ENCODE results near the gene FRMD4B.

The FRMD4B gene

GRCh38 chr3:69328963-69329302, 57.0 kb downstream of the FRMD4B start:
- H2AFZ ChIP-seq (ENCODE audit: low read depth, low read length) = peak overlapping the region; percentile 63
- H3K36me3 ChIP-seq (ENCODE audit: insufficient read depth, low read length) = peaks cover 2% of the 10 kb centered on the region; the same call in 1 of the 2 replicates
- no peaks in the 10 kb centered on the region for H3K27me3 ChIP-seq (ENCODE audit: insufficient read depth, low read length, poor library complexity)
- no peak for DNase-seq
- H3K4me2 ChIP-seq (ENCODE audit: insufficient read depth, low read length) = peak overlapping the region; percentile 58
- peak overlapping the region; percentile 93 for H3K27ac ChIP-seq (ENCODE audit: low read length)
- TF ChIP-seq CTCF (IDR thresholded peaks at IDR 0.05; ENCODE audit: borderline replicate concordance, extremely low read depth, low read length, poor library complexity, severe bottlenecking) (no peak), EZH2 (IDR thresholded peaks at IDR 0.05; ENCODE audit: borderline replicate concordance, low read depth, low read length, severe bottlenecking) (no peak)
- peak overlapping the region; percentile 63 for H3K9ac ChIP-seq (ENCODE audit: low read depth, low read length)
- ATAC-seq (ENCODE audit: insufficient read depth, low read depth) = no peak
- H4K20me1 ChIP-seq (ENCODE audit: insufficient read depth, low read length) = no peaks in the 10 kb centered on the region
- H3K4me1 ChIP-seq (ENCODE audit: insufficient read depth, low read length) = peaks cover 63% of the 10 kb centered on the region
- H3K79me2 ChIP-seq (ENCODE audit: insufficient read depth, low read length) = peaks cover 81% of the 10 kb centered on the region
- H3K9me3 ChIP-seq (ENCODE audit: insufficient read depth, low read length, severe bottlenecking) = no peaks in the 10 kb centered on the region
- H3K4me3 ChIP-seq (ENCODE audit: low read depth in 1 of 2, low read length in 2 of 2) = peak overlapping the region in 1 of 2 experiments; percentile 32; a peak in 1 of 4 replicates

- DNase-seq (peak; percentile 32), ATAC-seq (ENCODE audit: insufficient read depth, low read depth) (no peak)
- peak overlapping the region; percentile 93 for H3K27ac ChIP-seq (ENCODE audit: low read length)
- peak overlapping the region; percentile 58 for H3K4me2 ChIP-seq (ENCODE audit: insufficient read depth, low read length)
- H3K4me3 ChIP-seq (ENCODE audit: low read depth in 1 of 2, low read length in 2 of 2) = peak overlapping the region in 1 of 2 experiments; percentile 43; a peak in 2 of 4 replicates
- H3K9ac ChIP-seq (ENCODE audit: low read depth, low read length) = peak overlapping the region; percentile 63
- H3K79me2 ChIP-seq (ENCODE audit: insufficient read depth, low read length) = peaks cover 79% of the 10 kb centered on the region
- no peaks in the 10 kb centered on the region for H4K20me1 ChIP-seq (ENCODE audit: insufficient read depth, low read length)
- H3K36me3 ChIP-seq (ENCODE audit: insufficient read depth, low read length) = no peaks in the 10 kb centered on the region
- TF ChIP-seq EZH2 (IDR thresholded peaks at IDR 0.05; ENCODE audit: borderline replicate concordance, low read depth, low read length, severe bottlenecking) = no peak
- no peak for TF ChIP-seq CTCF (IDR thresholded peaks at IDR 0.05; ENCODE audit: borderline replicate concordance, extremely low read depth, low read length, poor library complexity, severe bottlenecking)
- no peaks in the 10 kb centered on the region for H3K27me3 ChIP-seq (ENCODE audit: insufficient read depth, low read length, poor library complexity)
- H3K9me3 ChIP-seq (ENCODE audit: insufficient read depth, low read length, severe bottlenecking) = no peaks in the 10 kb centered on the region
- H2AFZ ChIP-seq (ENCODE audit: low read depth, low read length) = peak overlapping the region; percentile 52
- peaks cover 63% of the 10 kb centered on the region for H3K4me1 ChIP-seq (ENCODE audit: insufficient read depth, low read length)
Observed at GRCh38 chr3:69328103-69328962, 57.6 kb downstream of the FRMD4B start.

GRCh38 chr3:69326855-69327300, 59.0 kb downstream of the FRMD4B start:
- peak; percentile 77 for ATAC-seq (ENCODE audit: insufficient read depth, low read depth)
- H3K4me2 ChIP-seq (ENCODE audit: insufficient read depth, low read length) = peak overlapping the region; percentile 58

More at GRCh38 chr3:69326855-69327300, 59.0 kb downstream of the FRMD4B start:
- Histone ChIP-seq H3K27me3 (ENCODE audit: insufficient read depth, low read length, poor library complexity) (no peaks in the 10 kb centered on the region), H3K36me3 (ENCODE audit: insufficient read depth, low read length) (0 out of 2 replicates have a peak, but pooled peaks cover 5% of the 10 kb centered on the region), H3K27ac (ENCODE audit: low read length) (peak overlapping the region; percentile 93), H3K4me1 (ENCODE audit: insufficient read depth, low read length) (peaks cover 61% of the 10 kb centered on the region), H4K20me1 (ENCODE audit: insufficient read depth, low read length) (no peaks in the 10 kb centered on the region), H3K9me3 (ENCODE audit: insufficient read depth, low read length, severe bottlenecking) (no peaks in the 10 kb centered on the region), H3K4me3 (ENCODE audit: low read depth in 1 of 2, low read length in 2 of 2) (peak overlapping the region; percentile 3 to 43; a peak in 3 of 4 replicates), H2AFZ (ENCODE audit: low read depth, low read length) (peak overlapping the region; percentile 48), H3K79me2 (ENCODE audit: insufficient read depth, low read length) (peaks cover 75% of the 10 kb centered on the region), H3K9ac (ENCODE audit: low read depth, low read length) (peak overlapping the region; percentile 63)
- DNase-seq = peak; percentile 85
- no peak for TF ChIP-seq EZH2 (IDR thresholded peaks at IDR 0.05; ENCODE audit: borderline replicate concordance, low read depth, low read length, severe bottlenecking)
- TF ChIP-seq CTCF (IDR thresholded peaks at IDR 0.05; ENCODE audit: borderline replicate concordance, extremely low read depth, low read length, poor library complexity, severe bottlenecking) = no peak

Data from DND-41 (cell line).